AG04450 (cell line): ENCODE measurements around the gene SMYD1. TPM values are rescaled to one million over a fixed set of nuclear protein-coding genes. Genes with fewer than 3 reads are reported as not detected.

ENCODE experiments used
- CTCF ChIA-PET: fragments of 300-600, 350-600 bp; formaldehyde crosslinking; extraction: SDS; loops from one replicate; lab custom pipeline; 2022; ENCODE audit warnings: antibody characterized with exemption, inconsistent platforms; lab: Charles Lee
- POLR2A ChIA-PET: fragments of 350-600 bp; formaldehyde crosslinking; extraction: SDS; loops from one replicate; lab custom pipeline; 2021; ENCODE audit warnings: antibody characterized with exemption, inconsistent platforms; lab: Yijun Ruan, JAX
- DNase-seq: peaks from one replicate; pipeline ENCODE4 v3.0.0-alpha.2; 2011; ENCODE audit warnings: low read depth, low spot score
- H3K27ac ChIP-seq: one replicate; pipeline ENCODE4 v1.5.1; 2012; ENCODE audit warnings: low read depth, low read length, control low read depth
- H3K27me3 ChIP-seq: one replicate; pipeline ENCODE4 v1.6.0; 2012; ENCODE audit warnings: low read length; ENCODE audit not compliant: control insufficient read depth, insufficient read depth
- H3K4me3 ChIP-seq: 2 replicates; pipeline ENCODE4 v1.5.1; 2011; ENCODE audit warnings: mild to moderate bottlenecking, low read depth, low read length, control low read depth
- H3K9me3 ChIP-seq: 2 replicates; pipeline ENCODE4 v1.5.1; 2012; ENCODE audit warnings: low read length; ENCODE audit not compliant: control insufficient read depth, insufficient read depth
- CTCF ChIP-seq: IDR thresholded peaks from 2 replicates; pipeline ENCODE4 v1.5.1; 2011; ENCODE audit warnings: low read depth, low read length, control low read depth, inconsistent platforms
- polyA plus RNA-seq: library from polyadenylated mRNA; depleted of rRNA; stranded (reverse); fragments of >200 nt; gene quantifications from 2 replicates; pipeline ENCODE4 v1.2.3, GENCODE V29; 2011

Gene SMYD1
- polyA plus RNA-seq, 1 experiment, result not detected

- Histone ChIP-seq H3K27ac (no peak overlapping the region), H3K9me3 (no peaks in the 10 kb centered on the region), H3K4me3 (no peak overlapping the region), H3K27me3 (no peaks in the 10 kb centered on the region)
- TF ChIP-seq CTCF, result no peak
- no peak for DNase-seq
- CTCF ChIA-PET, result no interaction called here
- POLR2A ChIA-PET, result no interaction called here
These were observed 54.7 kb downstream of the SMYD1 start for GRCh38 chr2:88122141-88122884.

GRCh38 chr2:88123164-88123974, 55.7 kb downstream of the SMYD1 start:
- CTCF ChIA-PET, result no interaction called here
- POLR2A ChIA-PET, result no interaction called here
- Histone ChIP-seq H3K9me3 (no peaks in the 10 kb centered on the region), H3K27ac (no peak overlapping the region), H3K4me3 (no peak overlapping the region), H3K27me3 (no peaks in the 10 kb centered on the region)
- no peak for DNase-seq
- TF ChIP-seq CTCF, result no peak

GRCh38 chr2:88123975-88124917, 56.6 kb downstream of the SMYD1 start:
- no peak for TF ChIP-seq CTCF
- H3K27ac ChIP-seq, result no peak overlapping the region
- H3K9me3 ChIP-seq, result no peaks in the 10 kb centered on the region
- no peak overlapping the region for H3K4me3 ChIP-seq
- DNase-seq, result no peak
- no peaks in the 10 kb centered on the region for H3K27me3 ChIP-seq
- ChIA-PET CTCF (no interaction called here), POLR2A (no interaction called here)

GRCh38 chr2:88125344-88125923, 57.8 kb downstream of the SMYD1 start:
- no peak overlapping the region for H3K4me3 ChIP-seq
- ChIA-PET POLR2A (no interaction called here), CTCF (no interaction called here)
- H3K27ac ChIP-seq, result no peak overlapping the region
- no peak for DNase-seq
- no peaks in the 10 kb centered on the region for H3K9me3 ChIP-seq
- no peak for TF ChIP-seq CTCF
- no peaks in the 10 kb centered on the region for H3K27me3 ChIP-seq
